ENCODE results near the gene NCOA1. TPM values are rescaled to one million over a fixed set of nuclear protein-coding genes. Genes with fewer than 3 reads are reported as not detected.

NCOA1 gene
- polyA plus RNA-seq, 1 donor (not counting 4 experiments of a cell fraction or from before 2014, with no cell fraction given): 5.0 TPM

DNA sequence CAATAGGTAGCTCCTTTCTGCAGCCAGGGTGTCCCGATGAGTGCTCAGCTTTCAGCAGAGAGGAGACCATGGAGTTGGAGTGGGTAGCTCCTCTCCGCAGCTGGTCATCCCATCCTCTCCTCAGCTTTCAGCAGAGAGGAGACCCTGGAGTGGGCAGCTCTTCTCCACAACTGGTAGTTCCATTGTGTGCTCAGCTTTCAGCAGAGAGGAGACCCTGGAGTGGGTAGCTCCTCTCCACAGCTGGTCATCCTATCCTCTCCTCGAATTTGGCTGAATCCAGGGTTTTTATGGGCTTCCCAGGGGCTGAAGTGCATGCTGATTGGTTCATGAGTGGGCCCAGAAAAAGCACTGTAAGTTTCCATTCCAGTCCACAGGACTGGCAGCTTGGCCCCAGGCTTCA lies 75.2 kb downstream of the NCOA1 start:
- H3K9me1 ChIP-seq (ENCODE audit: control insufficient read depth, extremely low read depth, insufficient read depth, low read length): no peaks in the 10 kb centered on the region
- no peaks in the 10 kb centered on the region for H3K9me3 ChIP-seq (ENCODE audit: control insufficient read depth, low read depth, low read length)
- H3K36me3 ChIP-seq (ENCODE audit: control insufficient read depth in 2 of 2, extremely low read depth in 1 of 2, insufficient read depth in 2 of 2, low read length in 2 of 2): no peaks in the 10 kb centered on the region
- no peak for TF ChIP-seq EZH2 (IDR thresholded peaks at IDR 0.05; ENCODE audit: low read length)
- TF ChIP-seq, protein P1, sequence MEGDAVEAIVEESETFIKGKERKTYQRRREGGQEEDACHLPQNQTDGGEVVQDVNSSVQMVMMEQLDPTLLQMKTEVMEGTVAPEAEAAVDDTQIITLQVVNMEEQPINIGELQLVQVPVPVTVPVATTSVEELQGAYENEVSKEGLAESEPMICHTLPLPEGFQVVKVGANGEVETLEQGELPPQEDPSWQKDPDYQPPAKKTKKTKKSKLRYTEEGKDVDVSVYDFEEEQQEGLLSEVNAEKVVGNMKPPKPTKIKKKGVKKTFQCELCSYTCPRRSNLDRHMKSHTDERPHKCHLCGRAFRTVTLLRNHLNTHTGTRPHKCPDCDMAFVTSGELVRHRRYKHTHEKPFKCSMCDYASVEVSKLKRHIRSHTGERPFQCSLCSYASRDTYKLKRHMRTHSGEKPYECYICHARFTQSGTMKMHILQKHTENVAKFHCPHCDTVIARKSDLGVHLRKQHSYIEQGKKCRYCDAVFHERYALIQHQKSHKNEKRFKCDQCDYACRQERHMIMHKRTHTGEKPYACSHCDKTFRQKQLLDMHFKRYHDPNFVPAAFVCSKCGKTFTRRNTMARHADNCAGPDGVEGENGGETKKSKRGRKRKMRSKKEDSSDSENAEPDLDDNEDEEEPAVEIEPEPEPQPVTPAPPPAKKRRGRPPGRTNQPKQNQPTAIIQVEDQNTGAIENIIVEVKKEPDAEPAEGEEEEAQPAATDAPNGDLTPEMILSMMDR (optimal IDR thresholded peaks at IDR 0.05 in 1 of 3, IDR thresholded peaks at IDR 0.05 in 1 of 3, conservative IDR thresholded peaks at IDR 0.05 in 1 of 3; ENCODE audit: extremely low read depth in 1 of 3, insufficient read depth in 2 of 3, low read length in 3 of 3): no peak
- no peak overlapping the region for H3K4me3 ChIP-seq (ENCODE audit: control insufficient read depth in 2 of 3, extremely low read depth in 1 of 3, insufficient read depth in 2 of 3, low read depth in 1 of 3, low read length in 3 of 3)
- H3K4me1 ChIP-seq (ENCODE audit: control insufficient read depth, extremely low read depth, insufficient read depth, low read length): no peaks in the 10 kb centered on the region
- H3K79me2 ChIP-seq (ENCODE audit: control insufficient read depth, insufficient read depth, low read length): no peaks in the 10 kb centered on the region
- H2AFZ ChIP-seq (ENCODE audit: control insufficient read depth, low read length): no peak overlapping the region
- H3K9ac ChIP-seq (ENCODE audit: control insufficient read depth, extremely low read depth, insufficient read depth, low read length): no peak overlapping the region
- H3K27me3 ChIP-seq (ENCODE audit: control insufficient read depth, extremely low read depth, insufficient read depth, low read length): no peaks in the 10 kb centered on the region
- FAIRE-seq (no peak), DNase-seq (ENCODE audit: low read depth, low spot score) (no peak)
- no peak overlapping the region for H3K4me2 ChIP-seq (ENCODE audit: control insufficient read depth, extremely low read depth, insufficient read depth, low read depth, low read length)
- dilution Hi-C loops (cut with MboI; ENCODE audit: extremely low pct_ligation_motif_present, low sequenced_read_pairs): no loop called here
- H4K20me1 ChIP-seq (ENCODE audit: control insufficient read depth, extremely low read depth, insufficient read depth, low read length): no peaks in the 10 kb centered on the region
- H3K27ac ChIP-seq (ENCODE audit: control insufficient read depth, insufficient read depth, low read length): no peak overlapping the region

DNA sequence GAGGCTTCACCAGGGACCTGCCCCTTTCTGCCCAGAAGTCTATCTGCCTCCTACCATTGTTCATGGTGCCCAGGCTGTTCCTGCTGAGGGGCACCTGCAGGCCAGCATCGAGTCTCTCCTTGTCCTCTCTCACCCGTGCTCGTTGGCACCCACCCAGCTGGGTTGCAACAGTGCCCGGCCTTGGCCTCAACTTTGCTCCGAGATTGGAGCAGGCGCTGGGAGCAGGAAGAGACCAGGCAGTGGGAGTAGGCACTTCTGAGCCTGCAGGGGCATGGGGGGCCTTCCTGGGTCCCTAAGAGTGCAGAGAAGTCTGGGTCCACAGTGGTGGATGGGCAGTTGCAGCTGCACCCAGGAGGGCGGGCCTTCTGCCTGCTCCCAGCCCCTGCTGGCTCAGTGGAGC lies 75.6 kb downstream of the NCOA1 start:
- Histone ChIP-seq H3K4me2 (ENCODE audit: control insufficient read depth, extremely low read depth, insufficient read depth, low read depth, low read length) (no peak overlapping the region), H3K4me3 (ENCODE audit: control insufficient read depth in 2 of 3, extremely low read depth in 1 of 3, insufficient read depth in 2 of 3, low read depth in 1 of 3, low read length in 3 of 3) (no peak overlapping the region), H4K20me1 (ENCODE audit: control insufficient read depth, extremely low read depth, insufficient read depth, low read length) (no peaks in the 10 kb centered on the region), H2AFZ (ENCODE audit: control insufficient read depth, low read length) (no peak overlapping the region), H3K27me3 (ENCODE audit: control insufficient read depth, extremely low read depth, insufficient read depth, low read length) (no peaks in the 10 kb centered on the region), H3K9ac (ENCODE audit: control insufficient read depth, extremely low read depth, insufficient read depth, low read length) (no peak overlapping the region), H3K9me3 (ENCODE audit: control insufficient read depth, low read depth, low read length) (no peaks in the 10 kb centered on the region), H3K36me3 (ENCODE audit: control insufficient read depth in 2 of 2, extremely low read depth in 1 of 2, insufficient read depth in 2 of 2, low read length in 2 of 2) (no peaks in the 10 kb centered on the region), H3K4me1 (ENCODE audit: control insufficient read depth, extremely low read depth, insufficient read depth, low read length) (no peaks in the 10 kb centered on the region), H3K27ac (ENCODE audit: control insufficient read depth, insufficient read depth, low read length) (no peak overlapping the region), H3K79me2 (ENCODE audit: control insufficient read depth, insufficient read depth, low read length) (no peaks in the 10 kb centered on the region), H3K9me1 (ENCODE audit: control insufficient read depth, extremely low read depth, insufficient read depth, low read length) (no peaks in the 10 kb centered on the region)
- TF ChIP-seq, protein P1 (optimal IDR thresholded peaks at IDR 0.05 in 1 of 3, IDR thresholded peaks at IDR 0.05 in 1 of 3, conservative IDR thresholded peaks at IDR 0.05 in 1 of 3; ENCODE audit: extremely low read depth in 1 of 3, insufficient read depth in 2 of 3, low read length in 3 of 3): no peak
- no peak for TF ChIP-seq EZH2 (IDR thresholded peaks at IDR 0.05; ENCODE audit: low read length)
- FAIRE-seq (no peak), DNase-seq (ENCODE audit: low read depth, low spot score) (no peak)
- dilution Hi-C loops (cut with MboI; ENCODE audit: extremely low pct_ligation_motif_present, low sequenced_read_pairs): no loop called here

Measured in keratinocyte (primary cell).